Vein endothelial cell (primary cell): ENCODE measurements around the gene RPL37. TPM values are rescaled to one million over a fixed set of nuclear protein-coding genes. Genes with fewer than 3 reads are reported as not detected.

Source experiments
- small RNA-seq: library from RNA; depleted of rRNA; stranded (forward); fragments of <200 nt; gene quantifications from one replicate; pipeline ENCODE3, GENCODE V24; 2012
- total RNA-seq: library from RNA; depleted of rRNA; stranded (reverse); fragments of >200 nt; gene quantifications from 2 replicates; pipeline ENCODE4 v1.2.3, GENCODE V29; 2012

RPL37 gene
- total RNA-seq: 137 and 204 TPM in 2 replicates

GRCh38 chr5:40834849-40835787 lies at the start of gene RPL37:
RPL37 (minus strand) TSS chr5:40835222; CDS start chr5:40835185, 37 bp downstream.

GRCh38 chr5:40841068-40841805 lies 6.2 kb upstream of the RPL37 start, which contains the start of gene CARD6:
CARD6 (plus strand) TSS chr5:40841367; CDS start chr5:40841383, 16 bp downstream.

GRCh38 chr5:40798012-40798800 lies 36.8 kb downstream of the RPL37 start, which contains the start of gene PRKAA1:
PRKAA1 (minus strand) TSS chr5:40798374; CDS start chr5:40798189, 185 bp downstream.

Small RNAs within 50 kb of the gene (small RNA-seq; reads per million reads assigned to genes)
- gene RF00191 (not detected), gene SNORD72 (4.6 reads per million, percentile 92 among the genes with 10 or more reads in this experiment)

Other genes with a start within 250 kb of the RPL37 start
- gene PTGER4, start 155.3 kb downstream of the RPL37 start, total RNA-seq: 83.0 and 92.9 TPM in 2 replicates
- 10.8 and 13.4 TPM in 2 replicates for gene TTC33, start 79.3 kb downstream of the RPL37 start, total RNA-seq
- 105 and 146 TPM in 2 replicates for gene PRKAA1, start 36.8 kb downstream of the RPL37 start, total RNA-seq
- gene CARD6, start 6.1 kb upstream of the RPL37 start, total RNA-seq: 35.9 and 45.8 TPM in 2 replicates
- gene C7, start 74.3 kb upstream of the RPL37 start, total RNA-seq: 0.67 and 3.9 TPM in 2 replicates
- not detected in 2 replicates for gene MROH2B, start 236.1 kb upstream of the RPL37 start, total RNA-seq